ENCODE data around the gene BAAT. TPM values are rescaled to one million over a fixed set of nuclear protein-coding genes. Genes with fewer than 3 reads are reported as not detected.

Gene BAAT
- total and polyA plus RNA-seq, 2 of the 4 experiments (the other 2 are of a cell fraction), result not detected

GRCh38 chr9:101383361-101383760, 1.4 kb downstream of the BAAT start:
- intact Hi-C loops (cut with micrococcal nuclease), result no loop called here
- H3K56ac ChIP-seq (ENCODE audit: extremely low read depth, insufficient read depth, low read length), result no peak overlapping the region
- no peak overlapping the region for H2BK20ac ChIP-seq (ENCODE audit: low read depth, low read length)
- ChIA-PET CTCF (no interaction called here), POLR2A (ENCODE audit: unreplicated experiment) (no interaction called here)
- H3K14ac ChIP-seq (replicated peaks; ENCODE audit: low read depth, low read length), result no peak overlapping the region
- no peak overlapping the region for H2AFZ ChIP-seq (replicated peaks; ENCODE audit: low read length, poor library complexity)
- BruUV-seq (replicated peaks), result no TSS peak
- H3K23ac ChIP-seq (ENCODE audit: low read depth, low read length), result no peak overlapping the region
- H4K8ac ChIP-seq (ENCODE audit: low read depth in 2 of 2, low read length in 2 of 2), result no peak overlapping the region
- H2BK15ac ChIP-seq (ENCODE audit: low read depth, low read length), result no peak overlapping the region
- H3K4me1 ChIP-seq (ENCODE audit: control insufficient read depth, insufficient read depth, low read length), result no peaks in the 10 kb centered on the region
- in situ Hi-C loops (cut with MboI; ENCODE audit: low sequenced_read_pairs), result no loop called here
- H4K5ac ChIP-seq (ENCODE audit: low read depth, low read length), result no peak overlapping the region
- no CpG with 5 or more reads among the region's 2 CpGs for WGBS, 2 experiments (ENCODE audit: extremely low coverage in 2 of 2, insufficient read length in 1 of 2)
- no peaks in the 10 kb centered on the region for H3K27me3 ChIP-seq (ENCODE audit: control insufficient read depth, insufficient read depth, low read length)
- no peaks in the 10 kb centered on the region for H3K79me1 ChIP-seq (ENCODE audit: low read depth in 1 of 2, low read length in 2 of 2)
- H3K18ac ChIP-seq (ENCODE audit: low read depth, low read length), result no peak overlapping the region
- TF ChIP-seq USF2 (IDR thresholded peaks at IDR 0.05; ENCODE audit: low read depth, low read length) (no peak), MAFK (IDR thresholded peaks at IDR 0.05; ENCODE audit: low read depth, low read length) (no peak), FOS (IDR thresholded peaks at IDR 0.05; ENCODE audit: low read depth, low read length) (no peak), RCOR1 (IDR thresholded peaks at IDR 0.05; ENCODE audit: insufficient replicate concordance, low read length) (no peak), RAD21 (IDR thresholded peaks at IDR 0.05; ENCODE audit: low read length) (no peak), MAZ (IDR thresholded peaks at IDR 0.05; ENCODE audit: borderline replicate concordance, low read depth, low read length) (no peak), CHD1 (IDR thresholded peaks at IDR 0.05; ENCODE audit: low read depth, low read length) (no peak), BHLHE40 (IDR thresholded peaks at IDR 0.05; ENCODE audit: low read depth, low read length) (no peak), NFE2L2 (IDR thresholded peaks at IDR 0.05; ENCODE audit: low read depth, low read length) (no peak), POLR2A (IDR thresholded peaks at IDR 0.05; ENCODE audit: low read depth, low read length) (no peak), SMC3 (IDR thresholded peaks at IDR 0.05; ENCODE audit: low read depth, low read length) (no peak), CEBPB (IDR thresholded peaks at IDR 0.05; ENCODE audit: low read depth, low read length) (no peak), MXI1 (IDR thresholded peaks at IDR 0.05; ENCODE audit: borderline replicate concordance, low read depth, low read length) (no peak), ELK1 (IDR thresholded peaks at IDR 0.05; ENCODE audit: borderline replicate concordance, low read depth, low read length) (no peak)
- TF ChIP-seq, protein P1, sequence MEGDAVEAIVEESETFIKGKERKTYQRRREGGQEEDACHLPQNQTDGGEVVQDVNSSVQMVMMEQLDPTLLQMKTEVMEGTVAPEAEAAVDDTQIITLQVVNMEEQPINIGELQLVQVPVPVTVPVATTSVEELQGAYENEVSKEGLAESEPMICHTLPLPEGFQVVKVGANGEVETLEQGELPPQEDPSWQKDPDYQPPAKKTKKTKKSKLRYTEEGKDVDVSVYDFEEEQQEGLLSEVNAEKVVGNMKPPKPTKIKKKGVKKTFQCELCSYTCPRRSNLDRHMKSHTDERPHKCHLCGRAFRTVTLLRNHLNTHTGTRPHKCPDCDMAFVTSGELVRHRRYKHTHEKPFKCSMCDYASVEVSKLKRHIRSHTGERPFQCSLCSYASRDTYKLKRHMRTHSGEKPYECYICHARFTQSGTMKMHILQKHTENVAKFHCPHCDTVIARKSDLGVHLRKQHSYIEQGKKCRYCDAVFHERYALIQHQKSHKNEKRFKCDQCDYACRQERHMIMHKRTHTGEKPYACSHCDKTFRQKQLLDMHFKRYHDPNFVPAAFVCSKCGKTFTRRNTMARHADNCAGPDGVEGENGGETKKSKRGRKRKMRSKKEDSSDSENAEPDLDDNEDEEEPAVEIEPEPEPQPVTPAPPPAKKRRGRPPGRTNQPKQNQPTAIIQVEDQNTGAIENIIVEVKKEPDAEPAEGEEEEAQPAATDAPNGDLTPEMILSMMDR (conservative IDR thresholded peaks at IDR 0.05; ENCODE audit: low read depth, low read length), result no peak
- dilution Hi-C loops (cut with HindIII; ENCODE audit: low sequenced_read_pairs, unreplicated experiment), result no loop called here
- no peaks in the 10 kb centered on the region for H4K20me1 ChIP-seq (ENCODE audit: insufficient read depth, low read length)
- ATAC-seq (ENCODE audit: low read depth), result no peak
- H3K4me2 ChIP-seq (ENCODE audit: low read depth, low read length), result no peak overlapping the region
- H3K4me3 ChIP-seq (ENCODE audit: insufficient read depth, low read depth, low read length), result no peak overlapping the region
- H3K9me1 ChIP-seq (ENCODE audit: insufficient read depth, low read length), result no peaks in the 10 kb centered on the region
- DNase-seq, result no peak
- peaks cover 3% of the 10 kb centered on the region; the same call in 1 of the 2 replicates for H3K9me3 ChIP-seq (ENCODE audit: control insufficient read depth, insufficient read depth, low read length)
- H3K4ac ChIP-seq (ENCODE audit: low read depth, low read length), result no peak overlapping the region
- H3K27ac ChIP-seq (ENCODE audit: insufficient read depth, low read length), result no peak overlapping the region
- H2BK5ac ChIP-seq (ENCODE audit: low read depth, low read length, poor library complexity, severe bottlenecking), result no peak overlapping the region
- no peak overlapping the region for H2AK5ac ChIP-seq (ENCODE audit: low read depth, low read length)
- no peak overlapping the region for H2AK9ac ChIP-seq (replicated peaks; ENCODE audit: low read depth, low read length, poor library complexity)
- no peak overlapping the region for H4K91ac ChIP-seq (ENCODE audit: insufficient read depth, low read depth, low read length)
- no peak overlapping the region for H2BK120ac ChIP-seq (ENCODE audit: low read depth, low read length)
- no peak overlapping the region for H3K9ac ChIP-seq (ENCODE audit: low read depth, low read length)
- peaks cover 1% of the 10 kb centered on the region; the same call in 1 of the 2 replicates for H3K36me3 ChIP-seq (ENCODE audit: control insufficient read depth, insufficient read depth, low read length)

Measured in IMR-90 (cell line).